Ishikawa (cell line): Measurements from ENCODE around the gene APBA3.

Experiments
- CEBPB ChIP-seq: IDR thresholded peaks from 2 replicates; pipeline ENCODE4 v1.6.1; 2012
- CREB1 ChIP-seq: IDR thresholded peaks from 2 replicates; pipeline ENCODE4 v1.6.1; 2012; ENCODE audit warnings: low read depth
- EGR1 ChIP-seq: IDR thresholded peaks from 2 replicates; pipeline ENCODE4 v1.6.1; 2012
- EP300 ChIP-seq: IDR thresholded peaks from 2 replicates; pipeline ENCODE4 v1.6.1; 2012; ENCODE audit warnings: borderline replicate concordance
- FOXM1 ChIP-seq: IDR thresholded peaks from 2 replicates; pipeline ENCODE4 v1.6.1; 2012; ENCODE audit warnings: low read depth, borderline replicate concordance
- NFIC ChIP-seq: IDR thresholded peaks from 2 replicates; pipeline ENCODE4 v1.6.1; 2012
- RAD21 ChIP-seq: IDR thresholded peaks from 2 replicates; pipeline ENCODE4 v1.6.1; 2012; ENCODE audit warnings: low read depth
- TAF1 ChIP-seq: IDR thresholded peaks from 2 replicates; pipeline ENCODE4 v1.6.1; 2012; ENCODE audit warnings: low read depth, mild to moderate bottlenecking
- TCF12 ChIP-seq: IDR thresholded peaks from 2 replicates; pipeline ENCODE4 v1.6.1; 2012; ENCODE audit warnings: low read depth
- TEAD4 ChIP-seq: IDR thresholded peaks from 2 replicates; pipeline ENCODE4 v1.6.1; 2012
- YY1 ChIP-seq: IDR thresholded peaks from 2 replicates; pipeline ENCODE4 v1.6.1; 2012; ENCODE audit warnings: low read depth
- ZBTB7A ChIP-seq: IDR thresholded peaks from 2 replicates; pipeline ENCODE4 v1.6.1; 2012; ENCODE audit warnings: low read depth
- TF ChIP-seq, protein P1 (sequence below): IDR thresholded peaks from 2 replicates; pipeline ENCODE4 v1.6.1; 2012; ENCODE audit warnings: low read depth, mild to moderate bottlenecking
- TF ChIP-seq, protein P2 (sequence below): IDR thresholded peaks from 2 replicates; pipeline ENCODE4 v1.6.1; 2012
- TF ChIP-seq, protein P3 (sequence below): IDR thresholded peaks from 2 replicates; pipeline ENCODE4 v1.6.1; 2012

Gene APBA3

DNA sequence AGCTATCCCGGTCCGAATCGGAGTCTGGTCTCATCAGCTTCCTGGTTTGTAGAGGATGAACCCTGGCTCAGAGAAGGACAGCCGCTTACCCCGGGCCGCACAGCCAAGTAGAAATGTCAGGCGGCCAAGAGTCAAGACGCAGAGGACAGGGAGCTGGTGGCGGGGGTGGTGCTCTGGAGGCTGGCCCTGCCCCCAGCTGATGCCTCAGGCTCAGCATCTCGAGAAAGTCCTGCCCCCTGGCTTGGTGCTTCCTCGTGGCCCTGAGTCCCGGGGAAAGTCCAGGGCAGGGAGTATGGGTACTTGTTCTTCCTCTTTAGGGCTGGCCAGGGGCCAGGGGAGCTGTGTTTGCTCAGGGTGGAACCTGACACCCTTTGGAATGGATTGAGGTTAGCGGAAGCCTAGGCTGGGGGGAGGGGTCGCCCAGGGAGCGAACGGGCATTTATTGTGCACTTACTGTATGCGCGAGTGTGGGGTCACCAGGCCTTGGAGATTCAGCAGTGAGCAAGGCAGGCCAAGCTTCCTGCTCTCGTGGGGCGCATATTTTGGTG is 51.2 kb downstream of the APBA3 start:
- TF ChIP-seq, protein P1, sequence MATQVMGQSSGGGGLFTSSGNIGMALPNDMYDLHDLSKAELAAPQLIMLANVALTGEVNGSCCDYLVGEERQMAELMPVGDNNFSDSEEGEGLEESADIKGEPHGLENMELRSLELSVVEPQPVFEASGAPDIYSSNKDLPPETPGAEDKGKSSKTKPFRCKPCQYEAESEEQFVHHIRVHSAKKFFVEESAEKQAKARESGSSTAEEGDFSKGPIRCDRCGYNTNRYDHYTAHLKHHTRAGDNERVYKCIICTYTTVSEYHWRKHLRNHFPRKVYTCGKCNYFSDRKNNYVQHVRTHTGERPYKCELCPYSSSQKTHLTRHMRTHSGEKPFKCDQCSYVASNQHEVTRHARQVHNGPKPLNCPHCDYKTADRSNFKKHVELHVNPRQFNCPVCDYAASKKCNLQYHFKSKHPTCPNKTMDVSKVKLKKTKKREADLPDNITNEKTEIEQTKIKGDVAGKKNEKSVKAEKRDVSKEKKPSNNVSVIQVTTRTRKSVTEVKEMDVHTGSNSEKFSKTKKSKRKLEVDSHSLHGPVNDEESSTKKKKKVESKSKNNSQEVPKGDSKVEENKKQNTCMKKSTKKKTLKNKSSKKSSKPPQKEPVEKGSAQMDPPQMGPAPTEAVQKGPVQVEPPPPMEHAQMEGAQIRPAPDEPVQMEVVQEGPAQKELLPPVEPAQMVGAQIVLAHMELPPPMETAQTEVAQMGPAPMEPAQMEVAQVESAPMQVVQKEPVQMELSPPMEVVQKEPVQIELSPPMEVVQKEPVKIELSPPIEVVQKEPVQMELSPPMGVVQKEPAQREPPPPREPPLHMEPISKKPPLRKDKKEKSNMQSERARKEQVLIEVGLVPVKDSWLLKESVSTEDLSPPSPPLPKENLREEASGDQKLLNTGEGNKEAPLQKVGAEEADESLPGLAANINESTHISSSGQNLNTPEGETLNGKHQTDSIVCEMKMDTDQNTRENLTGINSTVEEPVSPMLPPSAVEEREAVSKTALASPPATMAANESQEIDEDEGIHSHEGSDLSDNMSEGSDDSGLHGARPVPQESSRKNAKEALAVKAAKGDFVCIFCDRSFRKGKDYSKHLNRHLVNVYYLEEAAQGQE: no peak
- no peak for TF ChIP-seq CREB1
- no peak for TF ChIP-seq CEBPB
- TF ChIP-seq ZBTB7A: no peak
- peak; percentile 45 for TF ChIP-seq TEAD4
- no peak for TF ChIP-seq EGR1
- no peak; the same call in 1 of the 2 replicates for TF ChIP-seq YY1
- peak; percentile 76; the same call in 1 of the 2 replicates for TF ChIP-seq EP300
- TF ChIP-seq, protein P2, sequence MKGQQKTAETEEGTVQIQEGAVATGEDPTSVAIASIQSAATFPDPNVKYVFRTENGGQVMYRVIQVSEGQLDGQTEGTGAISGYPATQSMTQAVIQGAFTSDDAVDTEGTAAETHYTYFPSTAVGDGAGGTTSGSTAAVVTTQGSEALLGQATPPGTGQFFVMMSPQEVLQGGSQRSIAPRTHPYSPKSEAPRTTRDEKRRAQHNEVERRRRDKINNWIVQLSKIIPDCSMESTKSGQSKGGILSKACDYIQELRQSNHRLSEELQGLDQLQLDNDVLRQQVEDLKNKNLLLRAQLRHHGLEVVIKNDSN: no peak; the same call in 1 of the 2 replicates
- TF ChIP-seq, protein P3, sequence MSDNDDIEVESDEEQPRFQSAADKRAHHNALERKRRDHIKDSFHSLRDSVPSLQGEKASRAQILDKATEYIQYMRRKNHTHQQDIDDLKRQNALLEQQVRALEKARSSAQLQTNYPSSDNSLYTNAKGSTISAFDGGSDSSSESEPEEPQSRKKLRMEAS: peak; percentile 80
- peak; percentile 20; the same call in 1 of the 2 replicates for TF ChIP-seq RAD21
- TF ChIP-seq TCF12: peak; percentile 87
- TF ChIP-seq FOXM1: peak; percentile 35; the same call in 1 of the 2 replicates
- TF ChIP-seq TAF1: no peak
- peak; percentile 96 for TF ChIP-seq NFIC

DNA sequence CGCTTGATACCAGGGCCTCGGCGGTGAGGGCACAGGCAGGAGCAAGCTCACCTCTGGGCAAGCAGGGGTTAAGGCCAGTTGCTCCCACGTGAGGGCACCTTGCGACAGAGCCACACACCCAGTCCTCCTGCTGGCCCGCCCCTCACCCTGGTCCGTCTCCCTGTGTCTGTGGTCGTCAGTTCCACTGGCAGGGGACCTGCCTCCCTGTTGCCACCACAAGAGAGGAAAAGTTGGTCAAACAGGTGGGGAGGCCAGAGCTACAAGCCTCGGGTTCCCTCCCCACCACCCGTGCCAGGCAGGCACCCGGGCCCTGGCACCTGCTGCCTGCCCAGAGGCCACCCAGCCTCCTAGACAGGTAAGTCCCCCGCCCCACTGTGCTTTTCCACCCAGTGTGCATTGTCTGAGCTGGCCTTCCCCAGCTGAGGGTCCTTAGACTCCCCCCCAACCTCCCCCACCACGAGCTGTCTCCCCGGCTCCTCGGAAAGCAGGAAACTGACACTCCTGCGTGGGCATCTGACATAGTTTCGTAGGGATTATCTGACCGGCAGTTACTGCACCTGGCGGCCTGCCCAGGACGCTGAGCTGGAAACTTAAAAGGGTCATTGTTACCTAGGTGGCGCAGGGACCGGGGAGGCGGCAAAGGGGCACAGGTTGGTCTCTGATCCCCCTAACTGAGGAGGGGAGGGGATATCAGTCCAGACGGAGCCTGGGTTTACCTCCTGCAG is 53.1 kb downstream of the APBA3 start, which contains the start of gene TJP3:
TJP3 (plus strand) TSS at position 178 of the 725 bp plus-strand sequence. CDS start 20,049 bp downstream, outside the sequence.
- TF ChIP-seq ZBTB7A (peak; percentile 94), EP300 (peak; percentile 73), RAD21 (peak; percentile 4; the same call in 1 of the 2 replicates), NFIC (peak; percentile 89), EGR1 (peak; percentile 76), CEBPB (peak; percentile 93), FOXM1 (no peak), TCF12 (peak; percentile 55), CREB1 (no peak), TAF1 (no peak), YY1 (peak; percentile 18; the same call in 1 of the 2 replicates), TEAD4 (peak; percentile 39)
- TF ChIP-seq, protein P1: no peak
- TF ChIP-seq, protein P3: peak; percentile 65
- TF ChIP-seq, protein P2: peak; percentile 91

DNA sequence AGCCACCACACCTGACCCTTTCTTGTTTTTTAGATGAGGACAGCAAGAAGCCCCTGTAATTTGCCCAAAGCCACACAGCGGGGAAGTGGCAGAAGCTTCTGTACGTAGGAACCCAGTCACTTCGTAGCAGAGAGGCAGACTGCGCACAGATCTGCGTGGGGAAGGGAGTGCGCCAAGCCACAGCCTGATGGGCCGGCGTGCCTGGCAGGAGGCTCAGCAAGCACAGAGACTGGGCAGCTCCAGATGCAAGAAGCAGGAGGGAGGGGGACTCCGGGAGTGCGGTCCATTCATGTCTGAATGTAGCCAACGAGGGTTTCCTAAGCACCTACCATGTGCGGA is 53.7 kb downstream of the APBA3 start:
- TF ChIP-seq NFIC (no peak), TAF1 (0 out of 2 replicates have a peak, but pooled peaks have one; percentile 15)

DNA sequence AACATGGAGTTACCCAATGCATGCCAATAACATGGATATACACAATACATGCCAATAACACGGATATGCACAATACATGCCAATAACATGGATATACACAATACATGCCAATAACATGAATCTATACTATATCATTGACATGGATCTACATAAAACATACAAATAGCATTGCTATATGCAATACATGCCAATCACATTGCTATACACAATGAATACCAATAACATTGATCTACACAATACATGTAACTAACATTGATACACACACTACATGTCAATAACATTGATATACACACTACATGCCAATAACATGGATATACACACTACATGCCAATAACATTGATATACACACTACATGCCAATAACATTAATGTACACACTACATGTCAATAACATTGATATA is 60.3 kb downstream of the APBA3 start:
- TF ChIP-seq NFIC (no peak), CEBPB (no peak), TAF1 (no peak), CREB1 (no peak), YY1 (no peak), EGR1 (no peak), EP300 (no peak), RAD21 (no peak), TEAD4 (no peak), FOXM1 (no peak), ZBTB7A (no peak), TCF12 (no peak)
- TF ChIP-seq, protein P1: no peak
- TF ChIP-seq, protein P2: no peak
- TF ChIP-seq, protein P3: no peak
